K562 (cell line): ENCODE results near the gene ZFPM1. TPM values are rescaled to one million over a fixed set of nuclear protein-coding genes. Genes with fewer than 3 reads are reported as not detected.

ENCODE experiments used
- BCOR ChIP-seq: fragments of 450-650 bp; IDR thresholded peaks from 2 replicates; pipeline ENCODE4 v1.6.1; 2016
- CCNT2 ChIP-seq: IDR thresholded peaks from 2 replicates; pipeline ENCODE4 v1.6.1; 2011; ENCODE audit warnings: borderline replicate concordance, low read depth, mild to moderate bottlenecking, moderate library complexity, mixed read lengths, low read length; ENCODE audit not compliant: insufficient read length; ENCODE audit errors: extremely low read depth
- CHAMP1 ChIP-seq: fragments of 450-650 bp; IDR thresholded peaks from 2 replicates; pipeline ENCODE4 v1.6.1; 2016; ENCODE audit warnings: mild to moderate bottlenecking
- HDAC3 ChIP-seq: fragments of 450-650 bp; IDR thresholded peaks from 2 replicates; pipeline ENCODE4 v1.6.1; 2018; ENCODE audit warnings: borderline replicate concordance, mild to moderate bottlenecking, moderate library complexity; ENCODE audit not compliant: partially characterized antibody
- LARP7 ChIP-seq: fragments of 450-650 bp; IDR thresholded peaks from 2 replicates; pipeline ENCODE4 v1.6.1; 2016
- MED1 ChIP-seq: sonication (generic); formaldehyde crosslinking; IDR thresholded peaks from 2 replicates; pipeline ENCODE4 v1.8.1; 2023; ENCODE audit warnings: missing genetic modification reagents, borderline replicate concordance
- NR0B1 ChIP-seq: fragments of 450-650 bp; IDR thresholded peaks from one replicate; pipeline ENCODE4 v1.6.1; 2018; ENCODE audit warnings: mild to moderate bottlenecking, moderate library complexity; ENCODE audit not compliant: partially characterized antibody
- NR4A1 ChIP-seq, 2 experiments: fragments of 250-450 bp in 1 of 2; fragments of 450-650 bp in 1 of 2; sonication (Bioruptor Pico) in 1 of 2; IDR thresholded peaks; 2 replicates each; pipeline versions ENCODE4 v1.4.0 to v1.6.1; 2016 to 2020; ENCODE audit warnings: mild to moderate bottlenecking in 2 of 2, missing compliant biosample characterization in 1 of 2, missing genetic modification characterization in 1 of 2, moderate library complexity in 1 of 2
- NRF1 ChIP-seq, 2 experiments: fragments of 450-650 bp; IDR thresholded peaks in 1 of 2; conservative IDR thresholded peaks in 1 of 2; 2 replicates each; pipeline ENCODE4 v1.6.1; 2014; ENCODE audit warnings: mild to moderate bottlenecking in 2 of 2
- NUFIP1 ChIP-seq: fragments of 450-650 bp; IDR thresholded peaks from 2 replicates; pipeline ENCODE4 v1.6.1; 2018; ENCODE audit not compliant: partially characterized antibody
- SAFB2 ChIP-seq: fragments of 200-400 bp; formaldehyde crosslinking; IDR thresholded peaks from 2 replicates; pipeline ENCODE4 v1.6.1; 2018; ENCODE audit warnings: borderline replicate concordance, low read length, low read depth, moderate library complexity; ENCODE audit not compliant: severe bottlenecking
- SNIP1 ChIP-seq: fragments of 450-650 bp; IDR thresholded peaks from 2 replicates; pipeline ENCODE4 v1.7.1; 2017; ENCODE audit warnings: low read depth, mild to moderate bottlenecking
- TAF15 ChIP-seq: fragments of 200-400 bp; formaldehyde crosslinking; IDR thresholded peaks from 2 replicates; pipeline ENCODE4 v1.6.1; 2017; ENCODE audit warnings: mild to moderate bottlenecking, low read depth, low read length, moderate library complexity
- ZNF124 ChIP-seq: sonication (generic); formaldehyde crosslinking; IDR thresholded peaks from 2 replicates; pipeline ENCODE4 v1.8.1; 2022; ENCODE audit warnings: missing genetic modification reagents
- ZNF324 ChIP-seq: fragments of 250-450 bp; sonication (Bioruptor Pico); IDR thresholded peaks from 2 replicates; pipeline ENCODE4 v1.4.0; 2020; ENCODE audit warnings: mild to moderate bottlenecking
- ZNF655 ChIP-seq: fragments of 250-450 bp; sonication (Bioruptor Pico); IDR thresholded peaks from 2 replicates; pipeline ENCODE4 v1.5.0; 2021
- ZNF77 ChIP-seq: fragments of 250-450 bp; sonication (Bioruptor Pico); IDR thresholded peaks from 2 replicates; pipeline ENCODE4 v1.5.0; 2020
- polyA plus RNA-seq, 8 experiments: library from polyadenylated mRNA; depleted of rRNA in 4 of 8; stranded (reverse) in 5 of 8; unstranded in 3 of 8; fragments of >200 nt; fragmentation: Nextera tagmentation in 2 of 8; fragmentation: Illumina TruSeq in 1 of 8; extraction: Ambion mirVana in 2 of 8; extraction: Trizol in 1 of 8; gene quantifications; 2 replicates each; pipeline versions ENCODE4 v1.2.1 to v1.2.3, GENCODE V29; 2011 to 2014; ENCODE audit warnings: inconsistent platforms in 1 of 8, missing spikeins in 1 of 8
- total RNA-seq, 7 experiments: library from RNA; depleted of rRNA in 6 of 7; stranded (reverse); fragments of >200 nt in 6 of 7; fragmentation: Illumina TruSeq in 2 of 7; extraction: Trizol in 2 of 7; gene quantifications; 2 replicates each; pipeline versions ENCODE4 v1.2.1 to v1.2.3, GENCODE V29; 2011 to 2021; ENCODE audit warnings: low replicate concordance in 1 of 7
- TF ChIP-seq, protein P1 (sequence below): fragments of 250-450 bp; sonication (Bioruptor Pico); IDR thresholded peaks from 2 replicates; pipeline ENCODE4 v1.8.0; 2022; ENCODE audit warnings: moderate library complexity, mild to moderate bottlenecking, inconsistent platforms
- TF ChIP-seq, protein P2 (sequence below): sonication (generic); formaldehyde crosslinking; IDR thresholded peaks from 2 replicates; pipeline ENCODE4 v1.8.0; 2022; ENCODE audit warnings: mild to moderate bottlenecking, missing genetic modification reagents, borderline replicate concordance

Gene ZFPM1
- total and polyA plus RNA-seq, 9 of the 15 experiments (the other 6 are each of a cell fraction or from before 2014, with no cell fraction given): 0.03 to 35.9 (median 1.4) TPM

DNA sequence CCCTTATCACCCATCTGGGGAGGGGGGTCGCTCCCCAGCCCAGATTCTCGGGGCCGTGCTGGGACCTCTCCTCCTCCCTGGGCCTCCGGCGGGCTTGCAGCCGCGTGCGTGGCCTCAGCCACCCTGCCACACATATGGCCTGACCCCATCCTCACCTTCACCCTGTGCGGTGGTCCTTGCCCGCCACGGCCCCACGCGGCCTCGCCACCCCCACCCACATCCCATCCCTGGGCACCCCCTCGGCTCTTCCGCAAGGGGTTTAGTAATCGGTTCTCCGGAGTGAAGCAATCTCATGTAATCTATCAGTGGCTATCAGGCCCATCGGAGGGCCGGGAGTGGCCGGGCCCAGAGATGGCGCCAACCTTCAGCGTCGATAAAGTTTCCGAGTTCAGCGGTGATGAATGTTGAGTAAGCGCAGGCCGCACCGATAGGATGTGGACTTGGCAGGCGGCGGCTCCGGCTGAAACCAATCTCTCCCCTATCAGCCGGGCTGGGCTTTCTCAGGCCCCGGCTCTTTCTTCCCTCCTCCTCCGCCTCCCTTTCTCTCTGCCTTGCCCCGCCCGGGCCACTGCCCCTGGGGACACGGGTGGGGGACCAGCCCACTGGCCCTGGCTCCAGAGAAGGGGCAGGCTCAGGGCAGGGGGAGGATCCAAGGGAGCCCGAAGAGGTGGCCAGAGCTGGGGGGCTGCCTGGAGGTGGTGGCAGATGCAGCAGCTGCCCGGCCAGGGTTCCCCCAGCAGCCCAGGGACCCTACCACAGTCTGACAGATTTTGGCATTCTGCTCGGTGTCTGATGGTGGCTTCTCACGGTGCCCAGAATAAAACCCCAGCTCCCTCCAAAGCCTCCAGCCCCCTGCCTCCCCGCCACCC is 20.8 kb downstream of the ZFPM1 start (continued):
- TF ChIP-seq, protein P1, sequence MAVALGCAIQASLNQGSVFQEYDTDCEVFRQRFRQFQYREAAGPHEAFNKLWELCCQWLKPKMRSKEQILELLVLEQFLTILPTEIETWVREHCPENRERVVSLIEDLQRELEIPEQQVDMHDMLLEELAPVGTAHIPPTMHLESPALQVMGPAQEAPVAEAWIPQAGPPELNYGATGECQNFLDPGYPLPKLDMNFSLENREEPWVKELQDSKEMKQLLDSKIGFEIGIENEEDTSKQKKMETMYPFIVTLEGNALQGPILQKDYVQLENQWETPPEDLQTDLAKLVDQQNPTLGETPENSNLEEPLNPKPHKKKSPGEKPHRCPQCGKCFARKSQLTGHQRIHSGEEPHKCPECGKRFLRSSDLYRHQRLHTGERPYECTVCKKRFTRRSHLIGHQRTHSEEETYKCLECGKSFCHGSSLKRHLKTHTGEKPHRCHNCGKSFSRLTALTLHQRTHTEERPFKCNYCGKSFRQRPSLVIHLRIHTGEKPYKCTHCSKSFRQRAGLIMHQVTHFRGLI (CRISPR knock-in tag): no peak
- TF ChIP-seq CCNT2 (peak; percentile 41), LARP7 (no peak), NUFIP1 (no peak), HDAC3 (no peak), ZNF655 (CRISPR knock-in tag) (no peak), ZNF324 (CRISPR knock-in tag) (no peak), ZNF77 (CRISPR knock-in tag) (no peak), SNIP1 (no peak), NRF1 (conservative IDR thresholded peaks at IDR 0.05 in 1 of 2, IDR thresholded peaks at IDR 0.05 in 1 of 2) (peak; percentile 77 to 79), NR0B1 (no peak), TAF15 (no peak), NR4A1 (CRISPR knock-in tag; IDR thresholded peaks at IDR 0.05) (no peak), NR4A1 (tag; IDR thresholded peaks at IDR 0.05) (no peak), ZNF124 (no peak), MED1 (CRISPR knock-in tag) (no peak), CHAMP1 (no peak), SAFB2 (no peak), BCOR (no peak)
- TF ChIP-seq, protein P2, sequence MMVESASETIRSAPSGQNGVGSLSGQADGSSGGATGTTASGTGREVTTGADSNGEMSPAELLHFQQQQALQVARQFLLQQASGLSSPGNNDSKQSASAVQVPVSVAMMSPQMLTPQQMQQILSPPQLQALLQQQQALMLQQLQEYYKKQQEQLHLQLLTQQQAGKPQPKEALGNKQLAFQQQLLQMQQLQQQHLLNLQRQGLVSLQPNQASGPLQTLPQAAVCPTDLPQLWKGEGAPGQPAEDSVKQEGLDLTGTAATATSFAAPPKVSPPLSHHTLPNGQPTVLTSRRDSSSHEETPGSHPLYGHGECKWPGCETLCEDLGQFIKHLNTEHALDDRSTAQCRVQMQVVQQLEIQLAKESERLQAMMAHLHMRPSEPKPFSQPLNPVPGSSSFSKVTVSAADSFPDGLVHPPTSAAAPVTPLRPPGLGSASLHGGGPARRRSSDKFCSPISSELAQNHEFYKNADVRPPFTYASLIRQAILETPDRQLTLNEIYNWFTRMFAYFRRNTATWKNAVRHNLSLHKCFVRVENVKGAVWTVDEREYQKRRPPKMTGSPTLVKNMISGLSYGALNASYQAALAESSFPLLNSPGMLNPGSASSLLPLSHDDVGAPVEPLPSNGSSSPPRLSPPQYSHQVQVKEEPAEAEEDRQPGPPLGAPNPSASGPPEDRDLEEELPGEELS (CRISPR knock-in tag): no peak
